NCI-H128 (cell line): ENCODE results near the gene IPCEF1.
"Not testable (repeated sequence)": the region's sequence is repeated elsewhere in the genome, so short reads cannot be mapped to it uniquely, and the experiment has no call there.

ENCODE experiments used
- DNase-seq: peaks from one replicate; lab custom pipeline; 2025; ENCODE audit not compliant: unreplicated experiment; lab: John Stamatoyannopoulos, UW

IPCEF1 gene

DNA sequence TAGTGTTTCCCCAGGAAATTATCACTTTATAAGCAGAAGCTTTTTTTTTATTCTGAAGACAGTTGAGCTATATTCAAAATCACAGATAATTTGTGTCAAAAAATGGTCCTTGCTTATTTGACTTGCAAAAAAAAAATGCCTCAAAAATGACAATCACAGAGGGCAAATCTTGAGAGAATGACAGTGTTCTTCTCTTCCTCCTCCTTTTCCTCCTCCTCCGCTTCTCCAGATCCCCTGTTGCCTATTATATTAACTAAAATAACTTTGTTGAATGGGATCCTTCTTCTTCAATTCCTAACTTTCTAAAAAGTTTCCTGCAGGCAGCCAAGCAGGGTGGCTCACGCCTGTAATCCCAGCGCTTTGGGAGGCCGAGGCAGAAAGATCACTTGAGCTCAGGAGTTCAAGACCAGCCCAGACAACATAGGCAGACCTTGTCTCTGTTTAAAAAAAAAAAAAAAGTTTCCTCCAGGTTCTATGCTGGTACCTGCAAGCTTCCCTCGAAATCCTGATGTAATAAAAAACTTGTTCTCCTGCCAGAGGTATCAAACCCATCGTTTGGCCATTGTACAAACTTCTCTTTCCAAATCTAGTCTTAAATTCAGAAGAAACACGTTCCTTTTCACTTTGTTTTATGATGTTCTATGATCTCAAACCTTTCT, 128.6 kb downstream of the IPCEF1 start:
- DNase-seq, result no peak

DNA sequence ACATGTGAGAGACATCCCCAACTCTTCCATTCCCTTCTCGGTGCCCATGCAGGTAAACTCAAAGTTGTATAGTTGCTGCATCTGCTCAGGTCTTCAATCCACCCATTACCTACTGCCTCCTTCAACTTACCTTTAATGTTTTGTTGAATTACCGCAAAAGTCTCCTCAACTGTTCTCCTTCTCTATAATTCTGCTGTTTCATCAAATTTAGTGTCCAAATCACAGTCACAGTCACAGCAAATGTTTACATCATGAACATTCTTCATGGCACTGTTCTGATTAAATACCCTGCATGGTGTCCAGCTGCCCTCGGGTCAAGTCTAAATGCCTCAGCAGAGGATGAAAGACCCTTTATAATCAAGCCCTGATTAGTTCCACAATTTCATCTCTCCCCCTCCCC, 130.1 kb downstream of the IPCEF1 start:
- DNase-seq, result no peak

DNA sequence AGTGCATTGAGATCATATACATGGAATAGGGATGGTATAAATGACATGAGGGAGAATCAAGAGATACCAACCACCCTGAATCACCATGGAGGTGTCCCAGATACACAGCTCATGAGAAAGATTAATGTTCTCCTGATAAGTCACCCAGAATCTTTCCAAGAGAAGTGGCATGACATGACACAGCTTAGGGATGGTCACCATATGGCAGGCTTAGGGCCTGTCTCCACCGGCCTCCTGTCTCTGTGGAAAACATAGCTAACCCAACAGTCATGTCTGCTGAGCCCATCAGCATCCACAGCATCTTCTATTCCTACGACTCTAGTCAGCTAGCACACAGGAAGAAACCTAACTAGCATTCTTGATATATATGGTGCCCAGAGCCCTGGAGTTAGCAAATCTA, 133.3 kb downstream of the IPCEF1 start:
- DNase-seq, result no peak

DNA sequence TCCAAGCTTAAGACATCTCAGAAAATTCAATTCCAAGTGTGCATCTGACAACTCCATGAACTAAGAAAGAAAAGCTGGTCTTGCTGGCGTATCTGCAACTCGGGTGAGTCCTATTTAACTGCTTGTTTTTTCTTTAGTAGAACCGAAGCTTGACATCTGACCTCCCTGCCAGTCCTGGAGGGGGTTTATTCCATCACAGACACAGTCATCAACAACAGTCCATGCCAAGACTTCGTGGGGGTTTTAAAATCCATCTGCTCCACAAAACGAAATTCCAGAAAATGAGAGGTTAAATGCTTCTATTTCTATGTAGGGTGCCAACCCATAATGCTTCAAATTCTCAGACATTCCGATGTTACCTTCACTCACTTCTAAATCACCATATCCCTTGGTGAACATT, 133.9 kb downstream of the IPCEF1 start:
- DNase-seq, result no peak

DNA sequence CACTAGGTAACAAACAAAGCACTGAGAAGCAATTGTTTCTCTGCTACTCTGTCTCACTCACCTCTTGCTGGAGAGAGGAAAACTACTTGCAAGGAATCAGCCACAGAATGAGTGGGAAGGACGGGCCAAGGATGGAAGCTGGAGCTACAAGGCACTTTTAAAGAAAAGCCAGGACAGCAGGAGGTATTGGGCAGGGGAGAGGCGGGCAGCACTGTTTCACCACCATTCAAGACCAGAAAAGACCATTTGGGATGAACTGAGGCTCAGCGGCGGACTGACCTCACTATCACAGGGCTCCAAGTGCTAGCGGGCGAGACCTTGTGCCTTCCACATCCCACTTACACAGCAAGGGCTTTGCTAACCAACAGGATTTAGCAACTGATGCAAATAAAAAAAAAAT, 137.4 kb downstream of the IPCEF1 start:
- DNase-seq, result no peak

DNA sequence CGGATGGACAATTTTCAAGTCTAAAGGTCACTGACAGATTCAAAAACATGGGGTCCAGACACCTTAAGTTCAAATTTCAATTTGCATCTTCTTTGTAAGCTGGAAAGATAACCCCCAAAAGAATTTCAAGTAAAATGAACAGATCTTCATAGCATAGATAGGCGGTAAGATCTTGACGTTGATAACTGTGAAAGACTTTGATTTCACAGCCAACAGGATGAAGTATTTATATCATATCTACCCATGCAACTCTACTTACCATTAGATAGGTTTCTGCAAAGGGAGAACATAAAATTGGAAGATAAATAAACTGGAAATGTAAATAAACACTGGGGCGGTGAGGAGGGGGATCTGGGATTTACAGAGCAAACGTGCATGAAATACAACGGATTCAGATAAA, 137.8 kb downstream of the IPCEF1 start:
- DNase-seq, result no peak

DNA sequence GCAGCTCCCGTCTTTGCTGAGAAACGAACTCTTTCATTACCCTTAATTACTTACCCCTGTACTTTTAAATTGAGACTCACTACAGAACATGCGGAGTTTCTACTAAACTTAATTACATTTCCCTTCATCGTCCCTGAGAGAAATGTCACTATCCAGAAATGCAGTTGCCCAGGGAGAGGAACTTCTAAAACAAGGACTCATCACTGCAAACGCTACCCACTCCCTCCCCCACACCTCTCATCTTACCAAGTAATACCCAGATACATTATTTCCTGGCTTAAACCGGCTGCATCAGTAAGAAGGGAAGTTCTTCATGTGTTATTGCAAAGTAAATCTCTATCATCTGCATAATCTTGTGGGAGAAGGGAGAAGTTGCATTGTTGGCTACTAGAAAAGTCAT, 138.3 kb downstream of the IPCEF1 start:
- DNase-seq, result no peak

DNA sequence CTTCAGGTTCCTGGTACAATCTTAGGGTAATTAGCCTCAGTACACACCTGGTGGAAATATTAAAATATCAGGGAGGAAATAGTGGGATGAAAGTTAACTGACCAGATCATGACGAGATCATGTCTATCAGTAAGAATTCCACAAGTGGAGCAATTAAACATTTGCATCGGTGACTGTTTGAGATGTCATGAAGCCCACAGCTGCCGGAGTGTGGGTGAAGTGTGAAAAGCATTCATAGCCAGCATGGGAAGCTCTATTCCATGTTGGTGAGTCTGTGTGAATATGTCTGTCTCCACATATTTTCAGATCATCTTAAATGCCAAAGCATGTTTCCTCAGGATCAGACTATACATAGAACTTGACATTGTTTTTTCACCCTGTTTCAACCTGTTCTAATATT, 142.8 kb downstream of the IPCEF1 start:
- no peak for DNase-seq

DNA sequence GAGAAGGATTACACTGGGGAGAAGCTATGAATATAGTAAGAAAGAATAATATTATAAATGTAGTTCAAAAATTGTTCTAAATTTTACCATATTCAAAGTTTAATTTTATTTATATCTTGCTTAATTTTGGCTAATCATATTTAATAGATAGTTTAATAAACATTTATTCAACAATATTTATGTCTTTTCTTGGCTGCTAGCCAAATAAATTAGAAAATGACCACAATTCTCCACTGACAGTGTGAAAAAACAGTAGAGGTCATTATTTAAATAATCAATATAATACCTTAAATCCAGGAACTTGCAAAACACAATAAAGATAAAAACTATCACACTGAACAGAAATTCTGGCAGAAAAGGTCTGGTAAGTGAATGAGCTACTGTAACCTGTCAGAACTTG, 145.9 kb downstream of the IPCEF1 start:
- no peak for DNase-seq

DNA sequence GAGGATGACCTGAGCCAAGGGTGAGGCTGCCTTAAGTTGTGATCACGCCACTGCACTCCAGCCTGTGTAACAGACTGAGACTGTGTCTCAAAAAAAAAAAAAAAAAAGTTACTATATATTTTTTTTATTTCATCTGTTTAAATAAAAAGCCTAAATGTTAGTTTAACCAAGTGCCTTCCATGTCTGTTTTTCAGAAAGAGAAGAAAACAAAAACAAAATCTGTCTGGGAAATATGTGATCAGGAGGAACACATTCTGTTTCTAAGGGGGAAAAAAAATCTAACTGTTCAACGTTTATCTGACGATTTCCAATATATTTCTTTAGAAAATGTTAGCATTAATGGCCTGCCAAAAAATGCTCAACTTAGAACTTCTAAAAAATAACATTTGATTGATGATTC, 147.0 kb downstream of the IPCEF1 start:
- DNase-seq, result no peak

DNA sequence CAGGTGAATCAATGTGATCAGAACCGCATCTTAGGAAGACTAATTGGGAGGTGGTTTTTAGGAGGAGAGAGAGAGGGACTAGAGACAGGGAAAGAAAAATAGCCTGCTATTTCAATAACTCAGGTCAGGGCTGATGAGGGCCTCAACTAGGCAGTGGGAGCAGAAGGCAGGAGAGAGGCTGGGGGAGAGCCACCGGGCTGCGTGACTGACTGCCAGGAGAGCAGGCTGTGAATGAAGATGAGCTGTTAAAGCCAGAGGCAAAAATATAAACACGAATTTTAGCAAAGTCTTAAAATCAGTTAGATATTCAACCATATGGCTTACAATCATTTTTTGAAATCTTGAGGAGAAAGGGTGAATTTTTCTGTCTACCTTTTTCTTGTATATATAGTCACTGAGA, 149.6 kb downstream of the IPCEF1 start:
- no peak for DNase-seq

DNA sequence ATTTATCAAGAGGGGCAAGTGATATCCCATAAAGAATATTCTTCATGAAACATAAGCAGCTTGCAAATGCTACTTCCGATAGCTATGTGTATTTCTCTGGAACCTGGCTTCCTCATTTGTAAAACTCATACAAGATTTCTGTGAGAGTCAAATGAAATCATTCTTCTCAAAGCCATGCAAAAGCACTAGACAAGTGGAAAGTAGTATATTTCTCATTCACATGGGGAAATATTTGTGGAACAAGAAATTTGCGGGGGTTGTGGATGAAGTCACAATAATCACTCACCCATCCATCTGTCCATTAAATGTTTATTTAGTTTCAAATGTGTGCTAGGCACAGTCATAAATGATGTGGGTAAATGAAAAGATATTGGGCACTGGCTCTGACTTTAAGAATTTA, 150.5 kb downstream of the IPCEF1 start:
- no peak for DNase-seq

DNA sequence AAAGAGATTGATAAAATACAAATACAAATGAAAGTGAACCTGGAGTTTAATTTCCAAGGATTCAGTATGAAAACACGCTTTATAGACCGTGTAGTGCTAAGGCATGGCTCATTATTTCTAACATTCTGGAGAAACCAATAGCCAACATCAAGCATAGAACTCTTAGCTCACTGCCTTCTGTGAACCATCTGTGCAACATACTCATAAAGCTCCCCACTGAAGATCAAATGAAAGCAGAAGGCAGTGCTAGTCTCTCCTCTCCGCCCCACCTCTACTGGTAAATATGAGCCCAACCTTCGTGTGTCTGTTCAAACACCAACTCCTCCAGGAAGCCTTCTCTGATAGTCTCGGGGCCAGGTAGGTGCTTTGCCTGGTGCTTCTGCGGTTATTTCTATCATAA, 153.6 kb downstream of the IPCEF1 start:
- DNase-seq, result no peak

DNA sequence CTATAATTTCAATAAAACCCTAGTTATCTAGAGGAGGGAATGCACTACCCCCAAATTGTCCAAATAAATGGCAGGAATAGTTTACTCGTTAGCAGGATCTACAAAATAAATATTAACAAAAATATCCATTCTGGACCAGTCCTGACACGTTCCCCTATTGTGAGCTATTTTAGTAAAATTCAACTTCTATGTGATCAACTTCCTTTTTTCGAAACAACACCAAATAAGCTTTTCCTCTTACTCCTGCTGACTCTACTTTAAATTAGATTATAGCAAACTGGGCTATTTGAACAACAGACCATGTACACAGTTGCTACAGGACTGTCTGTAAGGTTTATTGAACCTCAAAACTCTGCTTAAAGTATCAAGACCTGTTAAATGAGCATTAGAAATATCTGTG, 154.3 kb downstream of the IPCEF1 start:
- no peak for DNase-seq

DNA sequence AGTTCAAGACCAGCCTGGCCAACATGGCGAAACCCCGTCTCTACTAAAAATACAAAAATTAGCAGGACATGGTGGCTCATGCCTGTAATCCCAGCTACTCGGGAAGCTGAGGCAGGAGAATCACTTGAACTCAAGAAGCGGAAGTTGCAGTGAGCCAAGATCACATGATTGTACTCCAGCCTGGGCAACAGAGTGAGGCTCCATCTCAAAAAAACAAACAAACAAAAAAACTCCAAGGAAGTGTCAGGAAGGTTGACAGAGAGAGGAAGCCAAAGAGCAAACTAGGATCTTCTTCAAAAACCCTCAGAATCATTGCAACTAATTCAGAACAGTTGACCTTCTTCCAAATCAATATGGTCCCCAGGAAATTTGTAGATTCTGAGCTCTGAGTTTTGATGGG, 154.9 kb downstream of the IPCEF1 start:
- DNase-seq, result not testable (repeated sequence)

DNA sequence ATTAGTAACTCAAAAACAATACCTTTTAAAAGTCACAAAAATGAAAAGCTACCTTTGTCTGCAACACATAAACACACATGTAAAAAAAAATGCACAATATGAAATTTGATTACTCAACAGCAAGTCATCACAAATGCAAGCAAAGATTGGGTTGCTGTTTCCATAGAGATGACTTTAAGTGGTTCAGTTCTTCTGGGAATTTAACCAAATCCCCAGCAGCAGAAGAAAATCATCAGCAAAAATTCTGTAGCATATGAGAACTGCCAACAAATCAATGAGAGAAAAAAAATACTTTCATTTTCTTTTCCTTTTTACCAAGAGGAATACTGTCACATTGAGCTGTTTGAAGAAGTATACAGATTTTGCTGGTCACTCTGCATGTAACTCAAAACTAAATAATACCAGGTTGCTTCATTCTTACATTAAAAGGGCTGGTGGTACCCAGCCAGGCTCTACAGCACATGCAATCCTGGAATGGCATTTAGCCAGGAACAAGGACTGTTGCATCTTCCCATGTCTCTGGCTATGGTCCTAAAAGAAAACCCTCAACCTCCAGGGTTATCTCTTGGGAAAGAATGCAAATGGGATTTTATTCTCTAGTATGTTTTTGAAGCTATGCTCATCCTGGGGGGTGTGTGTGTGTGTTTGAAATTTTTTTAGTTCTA, 159.3 kb downstream of the IPCEF1 start:
- no peak for DNase-seq

DNA sequence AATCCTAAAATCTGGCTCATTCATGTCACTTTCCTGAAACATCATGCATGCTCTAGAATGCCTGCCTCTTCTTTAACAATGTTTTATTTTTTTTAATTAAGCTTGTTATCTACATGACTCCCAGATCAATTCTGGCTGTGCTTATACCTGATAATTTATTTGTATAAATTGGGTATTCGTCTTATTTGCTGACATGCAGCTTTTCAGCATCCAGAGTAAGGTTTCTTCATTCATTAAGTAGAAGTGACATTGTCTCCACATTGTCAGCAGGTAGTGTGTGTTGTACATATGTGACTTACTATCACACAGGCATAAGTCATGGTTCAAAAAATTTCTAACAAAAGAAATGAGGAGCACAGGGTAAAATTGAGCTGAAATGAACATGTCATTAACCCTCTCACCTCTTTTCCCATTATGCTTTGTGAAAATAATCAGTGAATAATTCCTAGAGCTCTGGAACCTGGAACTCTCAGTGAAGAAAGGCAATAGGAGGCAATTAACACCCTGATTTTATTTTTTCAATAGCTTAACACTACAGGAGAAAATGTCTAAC, 160.2 kb downstream of the IPCEF1 start:
- no peak for DNase-seq

DNA sequence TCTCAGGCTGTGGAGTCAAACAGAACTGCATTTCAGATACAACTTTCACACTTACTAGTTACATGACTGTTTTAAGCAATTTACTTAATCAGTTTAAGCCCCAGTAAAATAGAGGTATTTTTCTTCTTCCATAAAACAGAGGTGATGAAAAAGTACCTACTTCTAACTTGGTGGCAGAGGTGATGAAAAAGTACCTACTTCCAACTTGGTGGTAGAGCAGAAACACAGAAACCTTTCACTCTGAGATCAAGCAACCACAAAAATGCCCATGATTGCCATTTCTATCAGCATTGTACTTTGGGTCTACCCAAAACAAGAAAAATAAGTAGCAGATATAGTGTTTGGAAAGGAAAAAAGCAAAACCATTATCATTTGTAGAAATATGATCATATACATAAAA, 168.9 kb downstream of the IPCEF1 start:
- DNase-seq, result no peak

DNA sequence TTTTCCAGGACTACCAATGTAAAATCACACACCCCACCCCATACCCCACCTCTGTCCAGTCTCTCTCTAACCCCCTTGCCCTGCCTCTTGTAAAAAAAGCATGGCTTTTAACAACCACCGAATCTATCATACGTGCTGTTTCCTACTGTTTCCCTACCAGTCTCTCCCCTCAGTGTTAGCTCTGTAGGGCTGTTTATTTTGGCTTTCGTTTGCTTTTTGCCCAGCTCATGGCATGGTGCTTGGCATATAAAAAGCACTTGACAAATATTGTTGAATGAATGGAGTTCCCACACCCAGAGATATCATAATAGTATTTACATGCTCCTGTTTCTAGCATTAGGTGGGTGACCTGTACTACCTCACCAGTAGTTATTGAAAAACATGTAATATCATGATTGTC, 169.4 kb downstream of the IPCEF1 start:
- DNase-seq, result no peak

DNA sequence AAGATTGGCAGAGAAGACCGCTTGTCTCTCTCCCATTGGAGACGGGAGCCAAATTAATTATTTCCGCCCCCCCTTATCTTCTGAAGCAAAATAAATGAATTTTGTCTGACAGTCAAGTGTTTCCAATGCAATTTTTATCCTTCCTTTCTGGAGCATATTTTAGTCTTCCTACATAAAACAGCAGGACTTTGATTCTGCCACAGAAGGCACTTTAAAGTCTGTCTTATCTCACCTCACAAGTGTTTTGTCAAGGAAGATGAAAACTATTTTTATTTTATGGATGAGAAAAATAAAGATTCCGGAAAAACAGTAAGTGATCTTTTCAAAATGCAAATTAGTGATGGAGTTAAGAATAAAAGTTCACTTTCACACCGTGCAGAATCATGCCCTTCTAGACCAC, 177.2 kb downstream of the IPCEF1 start:
- DNase-seq, result no peak

DNA sequence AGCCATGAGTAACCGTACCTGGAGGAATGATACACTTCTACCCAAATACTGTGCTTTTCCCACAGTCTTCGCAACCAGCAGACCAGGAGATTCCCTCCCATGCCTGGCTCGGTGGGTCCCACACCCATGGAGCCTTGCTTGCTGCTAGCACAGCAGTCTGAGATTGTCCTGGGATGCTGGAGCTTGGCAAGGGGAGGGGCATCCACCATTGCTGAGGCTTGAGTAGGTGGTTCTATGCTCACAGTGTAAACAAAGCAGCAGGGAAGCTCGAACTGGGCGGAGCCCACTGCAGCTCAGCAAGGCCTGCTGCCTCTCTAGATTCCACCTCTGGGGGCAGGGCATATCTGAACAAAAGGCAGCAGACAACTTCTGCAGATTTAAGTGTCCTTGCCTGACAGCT, 184.2 kb downstream of the IPCEF1 start:
- DNase-seq, result not testable (repeated sequence)

DNA sequence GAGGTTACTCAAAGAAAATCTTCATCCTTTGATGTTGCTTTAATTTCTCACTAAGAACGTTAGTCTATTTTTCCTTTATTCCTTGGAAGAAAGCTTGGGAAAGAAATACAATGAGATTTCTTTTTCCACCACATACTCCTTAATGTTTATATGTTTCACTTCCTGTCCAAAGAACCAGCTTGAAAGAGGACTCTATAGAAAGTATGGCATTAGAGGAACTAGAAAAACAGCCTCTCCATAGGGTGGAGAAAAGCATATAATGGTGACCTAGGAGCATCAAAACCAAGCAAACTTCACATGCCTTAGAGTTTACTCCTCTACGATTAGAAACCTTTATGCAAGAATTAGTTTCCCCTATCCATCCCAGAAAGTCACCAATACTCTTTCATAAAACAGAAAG, 186.5 kb downstream of the IPCEF1 start:
- no peak for DNase-seq
